Stimulated activated CD8-positive, alpha-beta memory T cell treated with anti-CD3 and anti-CD28 coated beads, Interleukin-2, amount 100 ng/mL, for 48 hours (primary cell): Measurements from ENCODE around the gene WDR91.

Experiments used
- DNase-seq, 2 donors: peaks; one replicate each; pipeline ENCODE4 v3.0.0-alpha.2; 2020; ENCODE audit warnings: low read depth in 2 of 2

Gene WDR91

GRCh38 chr7:135197906-135198655, 13.2 kb downstream of the WDR91 start:
- DNase-seq = no peak

DNA sequence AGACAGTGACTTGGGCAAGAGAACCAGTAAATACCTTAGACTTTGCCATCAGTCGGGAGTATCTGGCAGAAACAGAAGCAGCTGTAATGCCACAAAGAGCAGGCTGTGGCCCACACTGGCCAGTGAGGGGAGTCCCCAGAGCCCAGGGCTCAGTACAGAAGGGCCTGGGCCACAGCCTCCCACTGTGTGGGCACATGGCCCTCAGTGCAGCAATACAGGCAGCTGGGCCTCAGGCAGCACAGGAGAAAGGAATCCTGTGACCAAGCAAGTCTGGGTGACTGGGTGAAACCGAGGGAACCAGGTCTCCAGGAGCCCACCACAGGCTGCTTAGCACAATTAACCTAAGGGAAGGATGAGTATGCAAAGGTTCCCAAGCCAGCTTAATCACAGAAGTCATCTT, 14.0 kb downstream of the WDR91 start:
- no peak for DNase-seq

- no peak for DNase-seq
Observed at GRCh38 chr7:135195968-135196629, 15.2 kb downstream of the WDR91 start.

DNA sequence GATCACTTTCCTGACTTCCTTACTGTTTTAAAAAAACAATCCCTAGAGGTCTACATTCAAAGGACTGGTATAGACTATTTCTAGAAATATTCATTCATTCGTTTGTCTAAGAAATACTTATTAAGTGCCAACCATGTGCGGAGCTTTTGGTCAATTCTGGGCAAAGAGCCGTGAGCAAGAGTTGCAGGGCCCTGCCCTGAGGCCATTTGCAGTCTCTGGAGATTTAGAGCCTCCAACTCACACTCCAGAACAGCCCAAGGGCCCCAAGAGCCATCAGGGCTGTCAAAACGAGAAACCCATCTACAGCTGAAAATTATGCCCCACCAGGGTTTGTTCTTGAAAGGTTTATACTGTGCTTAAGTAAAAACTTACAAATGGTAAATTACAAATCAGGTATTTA, 16.2 kb downstream of the WDR91 start:
- no peak for DNase-seq

GRCh38 chr7:135194494-135195095, 16.7 kb downstream of the WDR91 start:
- no peak for DNase-seq

- no peak for DNase-seq
Observed at GRCh38 chr7:135193615-135194081, 17.7 kb downstream of the WDR91 start.

DNA sequence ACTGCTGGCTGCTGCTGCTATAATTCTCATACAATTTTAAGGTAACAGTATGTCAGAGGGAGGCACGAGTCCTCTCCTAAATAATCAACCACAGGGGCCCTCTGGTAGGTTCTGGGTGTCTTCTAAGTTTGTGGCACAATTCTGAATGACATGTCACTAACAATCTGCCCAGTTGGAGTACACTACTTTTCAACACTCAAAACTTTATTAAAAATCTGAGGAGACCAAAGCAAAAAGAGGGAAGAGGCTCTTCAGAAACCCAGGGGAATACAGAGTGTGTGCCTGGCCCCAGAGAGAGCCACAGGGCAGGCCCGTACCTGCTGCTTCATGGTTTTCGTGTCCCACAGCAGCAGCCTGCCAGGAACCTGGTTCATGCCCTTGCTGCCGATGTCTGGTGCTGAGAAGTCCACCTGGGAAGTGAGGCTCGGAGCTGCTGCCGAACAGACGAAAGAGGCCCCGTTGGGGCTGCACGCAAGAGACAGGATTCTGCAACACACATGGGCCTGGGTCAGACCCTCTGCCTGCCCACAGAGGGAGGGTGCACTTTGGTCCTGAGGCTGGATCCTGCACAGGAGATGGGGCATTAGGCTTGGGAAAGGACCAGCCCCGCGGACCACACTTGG, 18.3 kb downstream of the WDR91 start:
- DNase-seq = no peak

GRCh38 chr7:135190703-135191102, 20.6 kb downstream of the WDR91 start:
- DNase-seq = no peak

GRCh38 chr7:135189961-135190360, 21.4 kb downstream of the WDR91 start:
- no peak for DNase-seq

GRCh38 chr7:135189221-135189662, 22.1 kb downstream of the WDR91 start:
- no peak for DNase-seq

GRCh38 chr7:135188298-135188984, 22.9 kb downstream of the WDR91 start:
- no peak for DNase-seq

GRCh38 chr7:135186841-135187253, 24.5 kb downstream of the WDR91 start:
- no peak for DNase-seq

DNA sequence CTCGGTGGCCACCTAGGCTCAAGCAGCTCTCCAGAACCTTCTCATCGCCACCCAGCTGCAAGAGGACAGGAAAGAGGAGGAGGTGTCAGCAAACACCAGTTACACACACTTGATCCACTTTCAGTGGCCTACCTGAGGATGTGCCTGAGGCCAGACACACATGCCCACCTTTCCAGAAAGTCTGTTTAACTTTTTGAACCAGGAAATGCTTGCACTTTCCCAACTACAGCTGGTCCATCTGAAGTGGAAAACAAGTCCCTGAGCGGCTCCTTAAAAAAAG, 25.1 kb downstream of the WDR91 start:
- DNase-seq = no peak

GRCh38 chr7:135185471-135186260, 25.7 kb downstream of the WDR91 start:
- DNase-seq = no peak

- no peak for DNase-seq
Observed at GRCh38 chr7:135184254-135184841, 27.0 kb downstream of the WDR91 start.

DNA sequence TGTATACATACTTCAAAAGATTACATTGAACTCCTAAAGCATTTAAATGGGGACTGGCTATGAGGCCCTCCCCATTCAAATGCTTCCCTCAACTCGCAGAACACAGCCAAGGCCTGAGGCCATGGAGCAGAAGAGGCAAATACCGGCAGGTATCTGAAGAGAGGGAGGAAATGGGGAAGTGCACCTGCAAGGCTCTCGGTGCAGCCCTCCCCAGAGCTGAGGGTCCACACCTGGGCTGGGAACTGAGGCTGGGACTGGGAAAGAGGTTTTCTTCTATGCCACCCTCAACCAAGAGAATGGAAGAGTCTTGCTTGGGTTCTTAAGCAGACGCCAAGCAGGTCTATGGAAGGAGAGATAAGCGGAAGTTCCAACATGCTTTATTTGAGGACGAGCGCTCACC, 27.8 kb downstream of the WDR91 start:
- DNase-seq = no peak

DNA sequence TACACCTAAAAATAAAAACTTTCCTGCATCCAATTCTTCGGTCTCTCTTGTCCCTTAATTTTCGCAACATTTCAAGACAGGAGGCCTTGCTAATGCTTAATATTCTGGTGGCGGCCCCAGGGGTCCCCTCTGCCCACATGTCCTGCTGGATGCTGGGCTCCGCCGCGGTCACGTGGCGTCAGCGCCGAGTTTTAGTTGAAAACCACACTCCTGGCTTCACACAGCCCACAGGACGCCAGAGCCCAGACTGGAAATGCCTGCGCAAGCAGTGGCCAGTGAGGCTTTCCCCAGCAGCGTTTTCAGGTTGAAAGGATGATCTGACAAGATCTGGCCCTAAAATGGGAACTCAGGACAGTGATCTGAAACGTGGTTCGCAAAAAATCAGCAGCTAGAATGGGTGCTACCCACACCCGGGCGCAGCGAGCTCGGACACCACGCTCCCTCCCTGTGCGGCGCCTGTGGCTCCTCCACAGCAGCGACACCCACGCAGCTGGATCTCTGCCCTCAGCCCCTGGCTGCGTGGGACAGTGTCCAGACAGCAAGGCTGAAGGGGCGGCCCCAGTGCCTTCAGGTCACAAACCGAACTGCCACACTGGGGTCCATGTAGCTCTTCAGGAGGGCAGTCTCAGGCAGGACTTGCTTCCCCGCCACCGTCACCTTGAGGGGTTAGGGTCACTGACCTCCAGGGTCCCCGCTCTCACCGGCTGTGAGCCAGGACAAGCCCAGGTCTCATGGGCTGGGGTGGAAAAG, 29.2 kb downstream of the WDR91 start:
- no peak for DNase-seq

GRCh38 chr7:135181261-135181928, 29.9 kb downstream of the WDR91 start:
- DNase-seq = no peak

GRCh38 chr7:135180122-135180521, 31.2 kb downstream of the WDR91 start:
- no peak for DNase-seq
